Measurements from ENCODE around the gene EPYC.
A peak's percentile ranks its signal among the peaks of the same experiment; 100 is the strongest.

Gene EPYC

DNA sequence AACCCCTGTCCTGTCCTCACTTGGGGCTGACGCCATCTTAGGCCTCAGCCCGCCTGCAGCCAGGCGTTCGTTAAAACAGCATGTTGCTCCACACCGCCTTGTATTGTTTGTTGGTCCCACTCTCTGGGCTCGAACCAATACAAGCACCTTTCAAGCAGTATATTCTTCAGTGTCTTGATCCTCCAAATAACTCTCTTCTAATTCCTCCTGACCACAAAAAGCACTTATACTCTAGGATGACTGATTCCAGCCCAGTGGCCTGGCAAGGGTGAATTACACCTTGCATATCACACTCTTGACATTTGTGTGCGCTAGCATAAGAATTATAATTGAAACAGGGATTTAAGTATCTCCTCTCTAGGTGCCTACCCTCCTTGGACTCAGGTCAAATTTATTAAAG, 56.9 kb downstream of the EPYC start:
- DNase-seq (ENCODE audit: low spot score) = no peak
- in situ Hi-C loops (cut with MboI; ENCODE audit: low sequenced_read_pairs, unreplicated experiment) = no loop called here
- TF ChIP-seq, protein P1, sequence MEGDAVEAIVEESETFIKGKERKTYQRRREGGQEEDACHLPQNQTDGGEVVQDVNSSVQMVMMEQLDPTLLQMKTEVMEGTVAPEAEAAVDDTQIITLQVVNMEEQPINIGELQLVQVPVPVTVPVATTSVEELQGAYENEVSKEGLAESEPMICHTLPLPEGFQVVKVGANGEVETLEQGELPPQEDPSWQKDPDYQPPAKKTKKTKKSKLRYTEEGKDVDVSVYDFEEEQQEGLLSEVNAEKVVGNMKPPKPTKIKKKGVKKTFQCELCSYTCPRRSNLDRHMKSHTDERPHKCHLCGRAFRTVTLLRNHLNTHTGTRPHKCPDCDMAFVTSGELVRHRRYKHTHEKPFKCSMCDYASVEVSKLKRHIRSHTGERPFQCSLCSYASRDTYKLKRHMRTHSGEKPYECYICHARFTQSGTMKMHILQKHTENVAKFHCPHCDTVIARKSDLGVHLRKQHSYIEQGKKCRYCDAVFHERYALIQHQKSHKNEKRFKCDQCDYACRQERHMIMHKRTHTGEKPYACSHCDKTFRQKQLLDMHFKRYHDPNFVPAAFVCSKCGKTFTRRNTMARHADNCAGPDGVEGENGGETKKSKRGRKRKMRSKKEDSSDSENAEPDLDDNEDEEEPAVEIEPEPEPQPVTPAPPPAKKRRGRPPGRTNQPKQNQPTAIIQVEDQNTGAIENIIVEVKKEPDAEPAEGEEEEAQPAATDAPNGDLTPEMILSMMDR (IDR thresholded peaks at IDR 0.05; ENCODE audit: borderline replicate concordance, control extremely low read depth, extremely low read depth, insufficient read depth, missing control alignments) = no peak

DNA sequence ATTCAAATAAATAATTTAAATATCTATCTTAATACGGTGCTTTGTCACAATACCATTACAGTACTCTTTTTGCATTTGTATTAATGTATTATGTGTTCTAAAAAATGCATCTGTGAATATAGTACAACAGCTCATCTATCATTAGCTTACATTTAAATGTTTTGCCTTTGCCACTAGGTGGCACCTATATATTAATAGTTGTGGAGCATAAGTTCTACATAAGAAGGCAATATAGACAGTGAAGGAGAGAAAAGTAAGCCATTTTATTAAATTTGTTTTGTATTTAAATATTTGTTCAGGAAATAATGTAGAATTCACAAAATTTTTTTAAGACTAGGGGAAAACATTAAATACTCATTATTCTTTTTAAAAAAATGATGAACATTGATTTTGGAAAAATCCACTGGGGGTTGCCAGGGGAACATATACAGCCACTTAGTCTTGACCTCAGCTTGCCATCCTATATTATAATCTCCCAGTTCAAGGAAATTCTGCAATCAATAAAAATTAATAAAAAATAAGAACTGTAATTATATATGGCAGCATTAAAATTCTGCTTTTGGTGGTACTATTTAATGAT, 59.6 kb downstream of the EPYC start:
- DNase-seq (ENCODE audit: low spot score) = no peak
- TF ChIP-seq, protein P1 (IDR thresholded peaks at IDR 0.05; ENCODE audit: borderline replicate concordance, control extremely low read depth, extremely low read depth, insufficient read depth, missing control alignments) = peak; percentile 45
- in situ Hi-C loops (cut with MboI; ENCODE audit: low sequenced_read_pairs, unreplicated experiment) = no loop called here

DNA sequence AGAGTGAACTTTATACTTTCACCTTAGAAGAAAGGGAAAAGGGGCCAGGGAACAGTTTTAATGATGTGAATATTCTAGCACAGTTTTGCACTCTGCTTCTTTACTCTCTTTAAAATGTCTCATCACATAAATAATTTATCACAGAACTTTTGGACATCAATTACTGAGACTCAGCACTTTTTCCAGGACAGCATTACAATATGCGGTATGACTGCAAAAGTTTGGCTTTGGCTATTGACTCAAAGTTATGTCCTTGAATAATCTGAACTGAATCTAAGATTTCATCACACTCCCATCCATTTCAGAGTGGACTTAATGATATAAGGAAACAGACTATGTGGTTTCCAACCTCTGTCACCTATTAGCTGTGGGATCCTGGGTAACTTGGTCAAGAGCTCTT, 61.5 kb downstream of the EPYC start:
- in situ Hi-C loops (cut with MboI; ENCODE audit: low sequenced_read_pairs, unreplicated experiment) = no loop called here

DNA sequence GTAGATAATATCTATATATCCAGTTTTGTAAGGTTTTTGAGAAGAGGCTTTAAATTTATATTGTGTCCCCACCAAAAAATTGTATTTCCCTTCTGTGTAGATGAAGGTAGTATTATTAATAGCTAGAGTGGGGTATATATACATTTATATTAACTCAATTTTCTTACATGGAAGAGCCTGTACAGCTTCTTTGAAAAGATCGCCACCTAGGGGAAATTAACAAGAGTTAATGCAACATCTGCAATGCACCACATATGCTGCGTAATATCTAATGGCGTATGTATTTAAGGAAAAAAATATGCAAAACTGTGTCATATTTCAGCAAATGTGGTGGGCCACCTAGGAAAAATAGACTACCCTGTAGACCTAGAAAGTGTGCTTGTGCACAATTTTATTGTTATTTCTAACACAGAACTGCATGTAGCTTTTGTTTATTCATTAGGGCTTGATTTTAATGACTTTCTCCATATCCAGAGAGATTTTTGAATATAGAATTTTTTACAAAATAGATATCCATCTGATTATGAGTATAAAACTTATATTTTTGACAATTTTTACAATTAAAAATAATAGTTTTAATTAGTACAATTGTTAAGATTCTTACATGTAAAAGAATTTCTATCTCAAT, 63.8 kb downstream of the EPYC start:
- in situ Hi-C loops (cut with MboI; ENCODE audit: low sequenced_read_pairs, unreplicated experiment) = no loop called here
- DNase-seq (ENCODE audit: low spot score) = peak; percentile 28

More for the DNA sequence above, 61.5 kb downstream of the EPYC start:
- TF ChIP-seq, protein P1 (IDR thresholded peaks at IDR 0.05; ENCODE audit: borderline replicate concordance, control extremely low read depth, extremely low read depth, insufficient read depth, missing control alignments) = no peak
- no peak for DNase-seq (ENCODE audit: low spot score)

DNA sequence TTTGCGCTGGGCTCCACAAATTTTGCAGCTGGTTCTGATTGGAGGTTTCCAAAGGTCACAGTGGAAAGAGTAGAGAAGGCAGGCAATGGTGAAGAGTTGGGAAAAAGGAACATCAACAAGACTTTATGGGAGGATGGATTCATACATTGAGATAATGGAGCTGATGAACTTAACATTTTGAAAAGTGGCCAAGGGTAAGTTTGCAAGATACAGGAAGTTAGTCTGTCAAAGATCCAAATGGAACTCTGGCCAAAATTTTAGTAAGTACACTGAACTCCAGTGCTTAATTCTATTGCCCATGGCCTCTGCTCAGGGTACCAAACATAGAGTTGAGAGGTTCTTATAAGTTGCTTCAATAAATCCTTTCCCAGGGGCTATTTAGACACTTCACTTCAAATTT, 65.4 kb downstream of the EPYC start:
- DNase-seq (ENCODE audit: low spot score) = no peak
- in situ Hi-C loops (cut with MboI; ENCODE audit: low sequenced_read_pairs, unreplicated experiment) = no loop called here
- TF ChIP-seq, protein P1 (IDR thresholded peaks at IDR 0.05; ENCODE audit: borderline replicate concordance, control extremely low read depth, extremely low read depth, insufficient read depth, missing control alignments) = no peak

More for the DNA sequence above, 63.8 kb downstream of the EPYC start:
- TF ChIP-seq, protein P1 (IDR thresholded peaks at IDR 0.05; ENCODE audit: borderline replicate concordance, control extremely low read depth, extremely low read depth, insufficient read depth, missing control alignments) = peak; percentile 26

DNA sequence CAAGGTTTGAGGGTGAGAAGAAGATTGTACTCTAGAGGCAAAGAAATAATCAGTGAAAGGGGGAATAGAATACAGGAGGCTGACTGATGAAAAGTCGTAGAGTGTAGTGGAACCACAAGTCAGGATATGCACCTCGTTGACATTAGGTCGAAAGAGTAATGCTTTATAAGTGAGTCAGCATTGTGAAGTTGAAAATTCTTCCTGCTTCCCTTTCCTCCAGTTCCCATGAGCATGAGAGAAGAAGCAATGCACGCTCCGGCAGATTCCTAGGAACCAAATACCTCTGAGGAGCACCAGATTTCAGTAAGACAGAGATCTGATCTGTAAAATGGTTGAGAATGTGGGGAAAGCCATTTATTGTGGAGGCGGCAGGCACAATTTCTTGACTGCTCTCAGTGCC, 66.3 kb downstream of the EPYC start:
- TF ChIP-seq, protein P1 (IDR thresholded peaks at IDR 0.05; ENCODE audit: borderline replicate concordance, control extremely low read depth, extremely low read depth, insufficient read depth, missing control alignments) = no peak
- DNase-seq (ENCODE audit: low spot score) = no peak
- in situ Hi-C loops (cut with MboI; ENCODE audit: low sequenced_read_pairs, unreplicated experiment) = no loop called here

Measured in GM13976 (cell line).